ENCODE results near the gene PROX2. TPM values are rescaled to one million over a fixed set of nuclear protein-coding genes. Genes with fewer than 3 reads are reported as not detected.

PROX2 gene
- not detected for total RNA-seq

- Mint-ChIP-seq H3K36me3 (ENCODE audit: low read depth) (no peaks in the 10 kb centered on the region), H3K27ac (peak within 1 kb of the TSS; percentile 7), H3K27me3 (no peaks in the 10 kb centered on the region), H3K4me3 (no peak within 1 kb of the TSS), H3K9me3 (no peaks in the 10 kb centered on the region), H3K4me1 (peaks cover 32% of the 10 kb centered on the region)
- POLR2A ChIA-PET = interaction anchor here (1.1 to 1.7 kb wide), 5 partner anchors 9 to 127 kb away, joined by 3 to 7 read pairs (median 4); partner anchors contain the start of gene EIF2B2
- DNase-seq = peak; percentile 24
- CTCF ChIA-PET = interaction anchor here (1.2 to 9.9 kb wide), 7 partner anchors 8 to 188 kb away, joined by 3 to 115 read pairs (median 6); partner anchors contain the start of gene ACYP1
These were observed at the start of gene PROX2 for GRCh38 chr14:74875941-74876913. PROX2 (minus strand) TSS chr14:74876145; CDS start chr14:74863834, 12,311 bp downstream.

GRCh38 chr14:74924061-74924460 lies 48.1 kb upstream of the PROX2 start:
- Mint-ChIP-seq H3K27me3 (peaks cover 20% of the 10 kb centered on the region), H3K4me1 (peaks cover 3% of the 10 kb centered on the region), H3K27ac (no peak overlapping the region), H3K4me3 (no peak overlapping the region), H3K9me3 (no peaks in the 10 kb centered on the region), H3K36me3 (ENCODE audit: low read depth) (no peaks in the 10 kb centered on the region)
- DNase-seq = no peak
- POLR2A ChIA-PET = interaction anchor here (1.0 to 2.1 kb wide), 4 partner anchors 8 to 79 kb away, joined by 3 to 13 read pairs (median 4); partner anchors contain the start of genes DLST and EIF2B2
- CTCF ChIA-PET = interaction anchor here (1.4 to 2.3 kb wide), 4 partner anchors 14 to 63 kb away, joined by 4 to 16 read pairs (median 8); no protein-coding TSS in a partner anchor

GRCh38 chr14:74922752-74923401 lies 46.9 kb upstream of the PROX2 start, which contains the start of gene RPS6KL1:
RPS6KL1 (minus strand) TSS chr14:74923260; CDS start chr14:74921541, 1,719 bp downstream.
- Mint-ChIP-seq H3K27me3 (peaks cover 19% of the 10 kb centered on the region), H3K9me3 (no peaks in the 10 kb centered on the region), H3K4me3 (peak within 1 kb of the TSS; percentile 66), H3K27ac (no peak within 1 kb of the TSS), H3K36me3 (ENCODE audit: low read depth) (no peaks in the 10 kb centered on the region), H3K4me1 (peaks cover 2% of the 10 kb centered on the region)
- ChIA-PET CTCF (interaction anchor here (0.7 to 2.3 kb wide), 13 partner anchors 9 to 167 kb away, joined by 3 to 16 read pairs (median 4); partner anchors contain the start of gene ZC2HC1C), POLR2A (interaction anchor here (1.0 to 2.1 kb wide), 6 partner anchors 9 to 80 kb away, joined by 3 to 13 read pairs (median 4); partner anchors contain the start of genes DLST and EIF2B2)
- DNase-seq = peak; percentile 77

- H3K9me3 Mint-ChIP-seq = no peaks in the 10 kb centered on the region
- no peak for DNase-seq
- ChIA-PET CTCF (interaction anchor here (1.3 to 2.8 kb wide), 7 partner anchors 16 to 24 kb away, joined by 4 to 16 read pairs (median 4); no protein-coding TSS in a partner anchor), POLR2A (interaction anchor here (1.6 to 2.1 kb wide), 2 partner anchors 18 to 40 kb away, joined by 6 to 13 read pairs; partner anchors contain the start of gene DLST)
- peaks cover 2% of the 10 kb centered on the region for H3K4me1 Mint-ChIP-seq
- no peak overlapping the region for H3K27ac Mint-ChIP-seq
- no peaks in the 10 kb centered on the region for H3K36me3 Mint-ChIP-seq (ENCODE audit: low read depth)
- peak overlapping the region; percentile 66 for H3K4me3 Mint-ChIP-seq
- H3K27me3 Mint-ChIP-seq = peaks cover 13% of the 10 kb centered on the region
These were observed 46.2 kb upstream of the PROX2 start for GRCh38 chr14:74921987-74922751.

GRCh38 chr14:74921053-74921620 lies 45.2 kb upstream of the PROX2 start:
- Mint-ChIP-seq H3K36me3 (ENCODE audit: low read depth) (no peaks in the 10 kb centered on the region), H3K27ac (no peak overlapping the region), H3K4me1 (peaks cover 2% of the 10 kb centered on the region), H3K4me3 (no peak overlapping the region), H3K9me3 (no peaks in the 10 kb centered on the region), H3K27me3 (peaks cover 7% of the 10 kb centered on the region)
- ChIA-PET CTCF (interaction anchor here (0.6 to 2.8 kb wide), 3 partner anchors 15 to 142 kb away, joined by 4 to 14 read pairs (median 4); no protein-coding TSS in a partner anchor), POLR2A (no interaction called here)
- DNase-seq = no peak

GRCh38 chr14:74920281-74920680 lies 44.3 kb upstream of the PROX2 start:
- peaks cover 2% of the 10 kb centered on the region for H3K4me1 Mint-ChIP-seq
- no peak for DNase-seq
- H3K4me3 Mint-ChIP-seq = no peak overlapping the region
- no peaks in the 10 kb centered on the region for H3K9me3 Mint-ChIP-seq
- H3K27ac Mint-ChIP-seq = no peak overlapping the region
- ChIA-PET POLR2A (no interaction called here), CTCF (interaction anchor here (0.6 to 2.8 kb wide), 2 partner anchors 14 to 142 kb away, joined by 4 to 14 read pairs; no protein-coding TSS in a partner anchor)
- H3K27me3 Mint-ChIP-seq = peaks cover 3% of the 10 kb centered on the region
- H3K36me3 Mint-ChIP-seq (ENCODE audit: low read depth) = no peaks in the 10 kb centered on the region

- H3K36me3 Mint-ChIP-seq (ENCODE audit: low read depth) = no peaks in the 10 kb centered on the region
- no peak for DNase-seq
- H3K27me3 Mint-ChIP-seq = peaks cover 3% of the 10 kb centered on the region
- CTCF ChIA-PET = interaction anchor here (2.8 kb wide), 1 partner anchor 14 kb away, joined by 14 read pairs; no protein-coding TSS in a partner anchor
- no peak overlapping the region for H3K27ac Mint-ChIP-seq
- H3K9me3 Mint-ChIP-seq = no peaks in the 10 kb centered on the region
- H3K4me3 Mint-ChIP-seq = no peak overlapping the region
- peaks cover 2% of the 10 kb centered on the region for H3K4me1 Mint-ChIP-seq
- POLR2A ChIA-PET = no interaction called here
These were observed 43.6 kb upstream of the PROX2 start for GRCh38 chr14:74919421-74920165.

GRCh38 chr14:74918380-74918779 lies 42.4 kb upstream of the PROX2 start:
- H3K27ac Mint-ChIP-seq = no peak overlapping the region
- H3K27me3 Mint-ChIP-seq = no peaks in the 10 kb centered on the region
- ChIA-PET POLR2A (interaction anchor here (2.0 kb wide), 1 partner anchor 13 kb away, joined by 7 read pairs; no protein-coding TSS in a partner anchor), CTCF (interaction anchor here (1.7 kb wide), 1 partner anchor 59 kb away, joined by 4 read pairs; no protein-coding TSS in a partner anchor)
- no peak overlapping the region for H3K4me3 Mint-ChIP-seq
- DNase-seq = no peak
- H3K4me1 Mint-ChIP-seq = peaks cover under 1% of the 10 kb centered on the region
- no peaks in the 10 kb centered on the region for H3K36me3 Mint-ChIP-seq (ENCODE audit: low read depth)
- H3K9me3 Mint-ChIP-seq = no peaks in the 10 kb centered on the region

- H3K9me3 Mint-ChIP-seq = no peaks in the 10 kb centered on the region
- ChIA-PET CTCF (interaction anchor here (1.4 to 1.8 kb wide), 3 partner anchors 10 to 171 kb away, joined by 4 to 5 read pairs (median 5); no protein-coding TSS in a partner anchor), POLR2A (interaction anchor here (2.0 kb wide), 1 partner anchor 12 kb away, joined by 7 read pairs; no protein-coding TSS in a partner anchor)
- no peaks in the 10 kb centered on the region for H3K36me3 Mint-ChIP-seq (ENCODE audit: low read depth)
- no peak overlapping the region for H3K4me3 Mint-ChIP-seq
- H3K27me3 Mint-ChIP-seq = no peaks in the 10 kb centered on the region
- H3K4me1 Mint-ChIP-seq = no peaks in the 10 kb centered on the region
- DNase-seq = no peak
- H3K27ac Mint-ChIP-seq = no peak overlapping the region
These were observed 41.7 kb upstream of the PROX2 start for GRCh38 chr14:74917646-74918081.

- H3K4me3 Mint-ChIP-seq = no peak overlapping the region
- DNase-seq = no peak
- no peak overlapping the region for H3K27ac Mint-ChIP-seq
- H3K36me3 Mint-ChIP-seq (ENCODE audit: low read depth) = no peaks in the 10 kb centered on the region
- ChIA-PET POLR2A (interaction anchor here (2.0 kb wide), 1 partner anchor 12 kb away, joined by 7 read pairs; no protein-coding TSS in a partner anchor), CTCF (interaction anchor here (1.4 to 1.8 kb wide), 3 partner anchors 10 to 171 kb away, joined by 4 to 5 read pairs (median 5); no protein-coding TSS in a partner anchor)
- H3K4me1 Mint-ChIP-seq = no peaks in the 10 kb centered on the region
- H3K27me3 Mint-ChIP-seq = no peaks in the 10 kb centered on the region
- H3K9me3 Mint-ChIP-seq = no peaks in the 10 kb centered on the region
These were observed 41.2 kb upstream of the PROX2 start for GRCh38 chr14:74917178-74917543.

GRCh38 chr14:74915826-74916225 lies 39.9 kb upstream of the PROX2 start:
- CTCF ChIA-PET = interaction anchor here (0.7 to 1.8 kb wide), 3 partner anchors 8 to 172 kb away, joined by 3 to 5 read pairs (median 3); no protein-coding TSS in a partner anchor
- no peak for DNase-seq
- H3K4me3 Mint-ChIP-seq = no peak overlapping the region
- no peaks in the 10 kb centered on the region for H3K36me3 Mint-ChIP-seq (ENCODE audit: low read depth)
- POLR2A ChIA-PET = no interaction called here
- no peaks in the 10 kb centered on the region for H3K9me3 Mint-ChIP-seq
- H3K27me3 Mint-ChIP-seq = no peaks in the 10 kb centered on the region
- no peaks in the 10 kb centered on the region for H3K4me1 Mint-ChIP-seq
- no peak overlapping the region for H3K27ac Mint-ChIP-seq

All from activated CD4-positive, alpha-beta memory T cell treated with anti-CD3 and anti-CD28 coated beads, Interleukin-2, amount 10 ng/mL, durations not matched to agents 7 days and 5 days (primary cell).